ENCODE measurements around the gene PDE7B. TPM values are rescaled to one million over a fixed set of nuclear protein-coding genes. Genes with fewer than 3 reads are reported as not detected.

Gene PDE7B
- total and polyA plus RNA-seq, 4 experiments from 2014 or later = 0.06 to 0.94 (median 0.28) TPM

GRCh38 chr6:135921188-135921587 is 69.7 kb downstream of the PDE7B start:
- Histone ChIP-seq H3K27ac (ENCODE audit: low read depth, low read length) (no peak overlapping the region), H3K9me3 (ENCODE audit: control insufficient read depth in 1 of 2, low read length in 2 of 2) (no peaks in the 10 kb centered on the region), H3K4me3 (ENCODE audit: low read length in 2 of 2) (no peak overlapping the region), H3K36me3 (ENCODE audit: insufficient read depth, low read length) (no peaks in the 10 kb centered on the region), H3K4me1 (ENCODE audit: insufficient read depth, low read length) (no peaks in the 10 kb centered on the region), H3K27me3 (ENCODE audit: insufficient read depth, low read length) (no peaks in the 10 kb centered on the region)
- H3K27me3 Mint-ChIP-seq = peaks cover 4 to 6% of the 10 kb centered on the region in 2 donors
- intact Hi-C loops (cut with micrococcal nuclease) = no loop called here
- no peak overlapping the region for H3K4me3 Mint-ChIP-seq
- H3K4me1 Mint-ChIP-seq = no peaks in the 10 kb centered on the region
- ChIA-PET POLR2A (ENCODE audit: partially characterized antibody) (no interaction called here), CTCF (ENCODE audit: partially characterized antibody) (interaction anchor here (1.3 to 2.9 kb wide), 2 partner anchors 12 to 245 kb away, joined by 3 to 12 read pairs; no protein-coding TSS in a partner anchor)
- no peaks in the 10 kb centered on the region for H3K9me3 Mint-ChIP-seq
- DNase-seq = no peak
- no peaks in the 10 kb centered on the region for H3K36me3 Mint-ChIP-seq
- H3K27ac Mint-ChIP-seq = no peak overlapping the region

- H3K27ac Mint-ChIP-seq = no peak overlapping the region
- intact Hi-C loops (cut with micrococcal nuclease) = no loop called here
- Histone ChIP-seq H3K27me3 (ENCODE audit: insufficient read depth, low read length) (no peaks in the 10 kb centered on the region), H3K4me1 (ENCODE audit: insufficient read depth, low read length) (no peaks in the 10 kb centered on the region), H3K27ac (ENCODE audit: low read depth, low read length) (no peak overlapping the region), H3K9me3 (ENCODE audit: control insufficient read depth in 1 of 2, low read length in 2 of 2) (no peaks in the 10 kb centered on the region), H3K4me3 (ENCODE audit: low read length in 2 of 2) (no peak overlapping the region), H3K36me3 (ENCODE audit: insufficient read depth, low read length) (no peaks in the 10 kb centered on the region)
- POLR2A ChIA-PET (ENCODE audit: partially characterized antibody) = no interaction called here
- no peaks in the 10 kb centered on the region for H3K9me3 Mint-ChIP-seq
- no peak overlapping the region for H3K4me3 Mint-ChIP-seq
- CTCF ChIA-PET (ENCODE audit: partially characterized antibody) = no interaction called here
- H3K27me3 Mint-ChIP-seq = peaks cover 4 to 6% of the 10 kb centered on the region in 2 donors
- H3K36me3 Mint-ChIP-seq = no peaks in the 10 kb centered on the region
- DNase-seq = no peak
- H3K4me1 Mint-ChIP-seq = no peaks in the 10 kb centered on the region
Measured at GRCh38 chr6:135922174-135922573, 70.7 kb downstream of the PDE7B start.

- Histone ChIP-seq H3K36me3 (ENCODE audit: insufficient read depth, low read length) (no peaks in the 10 kb centered on the region), H3K4me3 (ENCODE audit: low read length in 2 of 2) (no peak overlapping the region), H3K27me3 (ENCODE audit: insufficient read depth, low read length) (no peaks in the 10 kb centered on the region), H3K9me3 (ENCODE audit: control insufficient read depth in 1 of 2, low read length in 2 of 2) (no peaks in the 10 kb centered on the region), H3K27ac (ENCODE audit: low read depth, low read length) (no peak overlapping the region), H3K4me1 (ENCODE audit: insufficient read depth, low read length) (no peaks in the 10 kb centered on the region)
- no peaks in the 10 kb centered on the region for H3K4me1 Mint-ChIP-seq
- CTCF ChIA-PET (ENCODE audit: partially characterized antibody) = interaction anchor here (1.4 to 1.5 kb wide), 2 partner anchors 10 to 17 kb away, joined by 3 read pairs; no protein-coding TSS in a partner anchor
- intact Hi-C loops (cut with micrococcal nuclease) = no loop called here
- H3K36me3 Mint-ChIP-seq = no peaks in the 10 kb centered on the region
- no peaks in the 10 kb centered on the region for H3K9me3 Mint-ChIP-seq
- H3K4me3 Mint-ChIP-seq = no peak overlapping the region
- POLR2A ChIA-PET (ENCODE audit: partially characterized antibody) = no interaction called here
- no peak for DNase-seq
- H3K27ac Mint-ChIP-seq = no peak overlapping the region
- peaks cover 4 to 6% of the 10 kb centered on the region in 2 donors for H3K27me3 Mint-ChIP-seq
Measured at GRCh38 chr6:135922746-135923145, 71.2 kb downstream of the PDE7B start.

GRCh38 chr6:135932651-135933050 is 81.2 kb downstream of the PDE7B start:
- Mint-ChIP-seq H3K4me1 (peaks cover 0 to 1% (median 0%) of the 10 kb centered on the region in 4 donors), H3K4me3 (no peak overlapping the region), H3K27me3 (no peaks in the 10 kb centered on the region), H3K27ac (no peak overlapping the region), H3K9me3 (peaks cover 0 to 8% (median 0%) of the 10 kb centered on the region in 8 donors), H3K36me3 (no peaks in the 10 kb centered on the region)
- Histone ChIP-seq H3K27ac (ENCODE audit: low read depth, low read length) (no peak overlapping the region), H3K4me3 (ENCODE audit: low read length in 2 of 2) (no peak overlapping the region), H3K4me1 (ENCODE audit: insufficient read depth, low read length) (no peaks in the 10 kb centered on the region), H3K9me3 (ENCODE audit: control insufficient read depth in 1 of 2, low read length in 2 of 2) (no peaks in the 10 kb centered on the region), H3K27me3 (ENCODE audit: insufficient read depth, low read length) (no peaks in the 10 kb centered on the region), H3K36me3 (ENCODE audit: insufficient read depth, low read length) (no peaks in the 10 kb centered on the region)
- DNase-seq = no peak
- intact Hi-C loops (cut with micrococcal nuclease) = no loop called here
- CTCF ChIA-PET (ENCODE audit: partially characterized antibody) = interaction anchor here (1.5 kb wide), 1 partner anchor 23 kb away, joined by 5 read pairs; no protein-coding TSS in a partner anchor
- POLR2A ChIA-PET (ENCODE audit: partially characterized antibody) = no interaction called here

- no peaks in the 10 kb centered on the region for H3K9me3 Mint-ChIP-seq
Measured at GRCh38 chr6:135935941-135936601, 84.6 kb downstream of the PDE7B start.

GRCh38 chr6:135936606-135937005 is 85.1 kb downstream of the PDE7B start:
- no peaks in the 10 kb centered on the region for H3K36me3 Mint-ChIP-seq
- H3K9me3 Mint-ChIP-seq = no peaks in the 10 kb centered on the region
- Histone ChIP-seq H3K27ac (ENCODE audit: low read depth, low read length) (no peak overlapping the region), H3K9me3 (ENCODE audit: control insufficient read depth in 1 of 2, low read length in 2 of 2) (no peaks in the 10 kb centered on the region), H3K36me3 (ENCODE audit: insufficient read depth, low read length) (no peaks in the 10 kb centered on the region), H3K27me3 (ENCODE audit: insufficient read depth, low read length) (no peaks in the 10 kb centered on the region), H3K4me1 (ENCODE audit: insufficient read depth, low read length) (no peaks in the 10 kb centered on the region), H3K4me3 (ENCODE audit: low read length in 2 of 2) (no peak overlapping the region)
- no peak overlapping the region for H3K4me3 Mint-ChIP-seq
- ChIA-PET POLR2A (ENCODE audit: partially characterized antibody) (no interaction called here), CTCF (ENCODE audit: partially characterized antibody) (interaction anchor here (1.1 kb wide), 1 partner anchor 9 kb away, joined by 3 read pairs; no protein-coding TSS in a partner anchor)
- H3K4me1 Mint-ChIP-seq = no peaks in the 10 kb centered on the region
- H3K27ac Mint-ChIP-seq = no peak overlapping the region
- no peak for DNase-seq
- intact Hi-C loops (cut with micrococcal nuclease) = no loop called here
- no peaks in the 10 kb centered on the region for H3K27me3 Mint-ChIP-seq

More at GRCh38 chr6:135935941-135936601, 84.6 kb downstream of the PDE7B start:
- Histone ChIP-seq H3K27ac (ENCODE audit: low read depth, low read length) (no peak overlapping the region), H3K4me1 (ENCODE audit: insufficient read depth, low read length) (no peaks in the 10 kb centered on the region), H3K27me3 (ENCODE audit: insufficient read depth, low read length) (no peaks in the 10 kb centered on the region), H3K9me3 (ENCODE audit: control insufficient read depth in 1 of 2, low read length in 2 of 2) (no peaks in the 10 kb centered on the region), H3K36me3 (ENCODE audit: insufficient read depth, low read length) (no peaks in the 10 kb centered on the region), H3K4me3 (ENCODE audit: low read length in 2 of 2) (no peak overlapping the region)
- H3K4me1 Mint-ChIP-seq = no peaks in the 10 kb centered on the region
- no peaks in the 10 kb centered on the region for H3K36me3 Mint-ChIP-seq
- H3K27me3 Mint-ChIP-seq = no peaks in the 10 kb centered on the region
- intact Hi-C loops (cut with micrococcal nuclease) = no loop called here
- DNase-seq = no peak
- H3K4me3 Mint-ChIP-seq = no peak overlapping the region
- ChIA-PET CTCF (ENCODE audit: partially characterized antibody) (interaction anchor here (1.1 kb wide), 1 partner anchor 10 kb away, joined by 3 read pairs; no protein-coding TSS in a partner anchor), POLR2A (ENCODE audit: partially characterized antibody) (no interaction called here)
- no peak overlapping the region for H3K27ac Mint-ChIP-seq

GRCh38 chr6:135937106-135937505 is 85.6 kb downstream of the PDE7B start:
- POLR2A ChIA-PET (ENCODE audit: partially characterized antibody) = no interaction called here
- no peak overlapping the region for H3K4me3 Mint-ChIP-seq

More at GRCh38 chr6:135937106-135937505, 85.6 kb downstream of the PDE7B start:
- no peaks in the 10 kb centered on the region for H3K9me3 ChIP-seq (ENCODE audit: control insufficient read depth in 1 of 2, low read length in 2 of 2)
- no peak overlapping the region for H3K27ac ChIP-seq (ENCODE audit: low read depth, low read length)
- no peaks in the 10 kb centered on the region for H3K4me1 Mint-ChIP-seq
- H3K27me3 ChIP-seq (ENCODE audit: insufficient read depth, low read length) = no peaks in the 10 kb centered on the region
- intact Hi-C loops (cut with micrococcal nuclease) = no loop called here
- no peaks in the 10 kb centered on the region for H3K4me1 ChIP-seq (ENCODE audit: insufficient read depth, low read length)
- no peaks in the 10 kb centered on the region for H3K27me3 Mint-ChIP-seq
- H3K27ac Mint-ChIP-seq = no peak overlapping the region
- no peak for DNase-seq
- H3K9me3 Mint-ChIP-seq = no peaks in the 10 kb centered on the region
- H3K36me3 Mint-ChIP-seq = no peaks in the 10 kb centered on the region
- H3K36me3 ChIP-seq (ENCODE audit: insufficient read depth, low read length) = no peaks in the 10 kb centered on the region
- CTCF ChIA-PET (ENCODE audit: partially characterized antibody) = no interaction called here
- H3K4me3 ChIP-seq (ENCODE audit: low read length in 2 of 2) = no peak overlapping the region
